Stimulated activated CD4-positive, alpha-beta T cell treated with anti-CD3 and anti-CD28 coated beads, Interleukin-2, amount 100 ng/mL, for 4 hours (primary cell): ENCODE results near the gene MX2.
"Not testable (repeated sequence)": the region's sequence is repeated elsewhere in the genome, so short reads cannot be mapped to it uniquely, and the experiment has no call there.

Experiments
- DNase-seq: peaks from one replicate; pipeline ENCODE4 v3.0.0-alpha.2; 2020; ENCODE audit warnings: low read depth

Gene MX2

GRCh38 chr21:41418393-41418792 is 56.6 kb downstream of the MX2 start:
- DNase-seq: no peak

GRCh38 chr21:41418956-41419680 is 57.3 kb downstream of the MX2 start:
- DNase-seq: no peak

- DNase-seq: peak; percentile 75
Observed at GRCh38 chr21:41419921-41420862, 58.4 kb downstream of the MX2 start.

GRCh38 chr21:41420998-41421397 is 59.2 kb downstream of the MX2 start:
- not testable (repeated sequence) for DNase-seq

GRCh38 chr21:41422546-41423304 is 60.9 kb downstream of the MX2 start:
- no peak for DNase-seq

GRCh38 chr21:41423305-41423636 is 61.4 kb downstream of the MX2 start:
- not testable (repeated sequence) for DNase-seq

GRCh38 chr21:41425588-41425953 is 63.7 kb downstream of the MX2 start:
- DNase-seq: no peak

- peak; percentile 95 for DNase-seq
Observed at GRCh38 chr21:41425954-41426675, 64.3 kb downstream of the MX2 start, which contains the start of gene MX1. Gene MX1, plus strand, starts transcription at chr21:41426239. Its CDS starts 5,832 bp downstream, at chr21:41432071.

GRCh38 chr21:41426676-41427404 is 65.0 kb downstream of the MX2 start:
- no peak for DNase-seq

GRCh38 chr21:41427556-41427955 is 65.7 kb downstream of the MX2 start:
- no peak for DNase-seq

GRCh38 chr21:41428311-41428710 is 66.5 kb downstream of the MX2 start:
- DNase-seq: no peak

GRCh38 chr21:41428847-41429246 is 67.0 kb downstream of the MX2 start:
- no peak for DNase-seq

- DNase-seq: no peak
Observed at GRCh38 chr21:41429305-41429704, 67.5 kb downstream of the MX2 start.

- no peak for DNase-seq
Observed at GRCh38 chr21:41429925-41430491, 68.2 kb downstream of the MX2 start.

- DNase-seq: no peak
Observed at GRCh38 chr21:41431788-41432548, 70.1 kb downstream of the MX2 start.

- no peak for DNase-seq
Observed at GRCh38 chr21:41432562-41433460, 71.0 kb downstream of the MX2 start.

GRCh38 chr21:41433566-41433965 is 71.7 kb downstream of the MX2 start:
- DNase-seq: no peak

GRCh38 chr21:41435706-41436105 is 73.9 kb downstream of the MX2 start:
- DNase-seq: no peak

GRCh38 chr21:41437729-41438128 is 75.9 kb downstream of the MX2 start:
- no peak for DNase-seq
